ENCODE measurements around the gene PTPRE.

The PTPRE gene

DNA sequence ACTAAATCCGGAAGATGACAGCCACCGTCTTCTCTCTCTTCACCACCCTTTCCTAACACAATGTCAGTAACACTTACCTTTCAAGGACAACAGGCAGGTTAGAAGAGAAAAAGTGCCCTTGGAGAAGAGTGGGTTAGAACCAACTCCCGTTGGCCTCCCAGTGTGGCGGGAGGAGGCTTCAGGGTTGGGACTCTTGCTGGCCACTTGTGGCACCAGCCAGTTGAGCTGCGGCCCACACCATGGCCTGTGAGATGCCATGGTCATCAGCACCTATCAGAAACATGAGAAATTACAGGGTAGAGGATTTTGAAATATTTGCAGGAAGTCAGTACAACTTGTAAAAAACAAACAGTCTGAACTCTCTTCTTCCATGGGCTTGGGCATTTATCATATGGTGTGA lies 125.6 kb downstream of the PTPRE start:
- TF ChIP-seq, protein P1, sequence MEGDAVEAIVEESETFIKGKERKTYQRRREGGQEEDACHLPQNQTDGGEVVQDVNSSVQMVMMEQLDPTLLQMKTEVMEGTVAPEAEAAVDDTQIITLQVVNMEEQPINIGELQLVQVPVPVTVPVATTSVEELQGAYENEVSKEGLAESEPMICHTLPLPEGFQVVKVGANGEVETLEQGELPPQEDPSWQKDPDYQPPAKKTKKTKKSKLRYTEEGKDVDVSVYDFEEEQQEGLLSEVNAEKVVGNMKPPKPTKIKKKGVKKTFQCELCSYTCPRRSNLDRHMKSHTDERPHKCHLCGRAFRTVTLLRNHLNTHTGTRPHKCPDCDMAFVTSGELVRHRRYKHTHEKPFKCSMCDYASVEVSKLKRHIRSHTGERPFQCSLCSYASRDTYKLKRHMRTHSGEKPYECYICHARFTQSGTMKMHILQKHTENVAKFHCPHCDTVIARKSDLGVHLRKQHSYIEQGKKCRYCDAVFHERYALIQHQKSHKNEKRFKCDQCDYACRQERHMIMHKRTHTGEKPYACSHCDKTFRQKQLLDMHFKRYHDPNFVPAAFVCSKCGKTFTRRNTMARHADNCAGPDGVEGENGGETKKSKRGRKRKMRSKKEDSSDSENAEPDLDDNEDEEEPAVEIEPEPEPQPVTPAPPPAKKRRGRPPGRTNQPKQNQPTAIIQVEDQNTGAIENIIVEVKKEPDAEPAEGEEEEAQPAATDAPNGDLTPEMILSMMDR (IDR thresholded peaks at IDR 0.05; ENCODE audit: low read depth, low read length) = no peak

DNA sequence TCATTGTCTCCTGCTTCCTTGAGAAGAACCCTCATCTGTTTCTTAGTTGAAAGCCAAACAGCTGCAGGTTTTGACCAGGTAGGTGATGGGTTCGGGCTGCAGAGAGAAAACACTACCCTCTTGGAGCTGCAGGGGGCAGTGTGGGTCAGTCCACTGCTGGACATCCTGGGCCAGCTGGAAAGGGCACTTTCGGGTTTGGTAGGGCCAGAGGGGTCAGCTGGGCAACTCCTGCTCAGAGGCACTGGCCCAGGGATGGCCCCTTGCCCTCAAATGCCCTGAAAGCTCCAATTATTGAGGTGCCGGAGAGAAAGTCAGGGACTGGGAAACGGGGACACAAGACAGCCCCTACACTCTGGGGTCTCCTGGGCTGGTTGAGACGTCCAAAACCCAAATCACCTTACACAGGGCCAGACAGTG lies 128.7 kb downstream of the PTPRE start:
- TF ChIP-seq, protein P1 (IDR thresholded peaks at IDR 0.05; ENCODE audit: low read depth, low read length) = peak; percentile 88
- DNase-seq (ENCODE audit: extremely low read depth, low read depth) = no peak

More for the DNA sequence above, 125.6 kb downstream of the PTPRE start:
- no peak for DNase-seq (ENCODE audit: extremely low read depth, low read depth)

DNA sequence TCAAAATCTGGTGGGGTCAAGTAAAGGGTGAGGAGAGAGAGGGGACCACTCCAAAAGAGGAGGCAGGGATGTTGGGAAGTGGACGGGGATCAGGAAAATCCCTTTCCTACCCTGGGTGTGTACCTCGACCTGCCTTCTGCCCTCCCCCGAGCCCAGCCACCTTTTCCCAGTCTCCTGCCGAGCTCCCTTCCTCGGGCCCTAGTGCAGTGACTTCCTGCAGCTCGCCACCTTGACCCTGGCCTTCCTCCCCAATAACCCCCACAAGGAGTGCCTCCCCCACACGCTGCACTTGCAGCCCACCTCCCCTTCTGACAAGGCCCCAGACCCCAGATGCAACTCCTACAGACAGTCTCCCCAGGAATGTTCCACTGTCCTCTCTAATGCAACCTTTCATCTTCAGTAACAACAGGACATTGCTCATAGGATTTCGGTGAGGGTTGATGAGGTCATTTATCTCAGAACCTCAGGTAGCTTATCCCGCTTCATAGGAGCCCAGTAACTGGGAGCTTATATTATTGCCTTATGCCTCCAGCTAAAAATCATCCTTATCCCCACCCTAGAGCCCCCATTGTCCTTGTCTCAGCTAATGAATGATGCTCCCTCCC lies 129.2 kb downstream of the PTPRE start:
- TF ChIP-seq, protein P1 (IDR thresholded peaks at IDR 0.05; ENCODE audit: low read depth, low read length) = no peak
- DNase-seq (ENCODE audit: extremely low read depth, low read depth) = no peak

DNA sequence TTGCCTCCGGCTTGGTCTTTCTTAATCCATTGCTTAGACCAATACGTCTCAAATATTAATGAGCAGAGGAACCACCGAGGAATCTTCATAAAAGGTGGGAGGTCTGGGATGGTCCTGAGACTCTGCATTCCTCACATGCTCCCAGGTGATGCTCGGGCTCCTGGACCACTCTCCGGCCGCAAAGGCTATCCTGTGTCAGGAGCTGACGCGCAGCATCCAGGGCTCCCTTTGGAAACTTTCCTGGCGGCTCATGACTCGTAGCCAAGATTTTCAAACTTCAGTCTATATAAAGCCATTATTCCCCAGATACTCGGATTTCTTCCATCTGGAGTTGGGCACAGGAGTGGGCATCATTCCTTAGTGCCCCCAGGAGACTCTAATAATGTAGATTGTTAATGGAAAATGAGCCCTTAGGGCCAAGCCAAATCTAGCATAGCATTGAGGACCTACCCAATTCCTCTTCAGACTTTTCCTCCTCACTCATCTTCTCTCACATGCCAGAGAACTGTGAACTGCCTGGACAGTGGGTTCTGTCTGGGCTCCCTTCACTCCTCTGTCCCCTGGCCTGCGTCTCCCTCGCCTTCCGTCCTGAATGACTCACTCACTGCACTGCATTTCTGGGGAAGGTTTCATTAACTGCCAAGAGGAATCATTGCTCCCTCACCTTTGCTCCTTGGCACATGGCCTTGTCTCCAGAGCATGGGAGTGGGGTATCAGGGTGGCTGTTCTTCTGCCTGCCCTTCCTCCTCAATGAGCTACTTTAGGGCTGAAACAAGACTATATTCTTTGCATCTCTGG lies 130.0 kb downstream of the PTPRE start:
- TF ChIP-seq, protein P1 (IDR thresholded peaks at IDR 0.05; ENCODE audit: low read depth, low read length) = no peak
- DNase-seq (ENCODE audit: extremely low read depth, low read depth) = no peak

DNA sequence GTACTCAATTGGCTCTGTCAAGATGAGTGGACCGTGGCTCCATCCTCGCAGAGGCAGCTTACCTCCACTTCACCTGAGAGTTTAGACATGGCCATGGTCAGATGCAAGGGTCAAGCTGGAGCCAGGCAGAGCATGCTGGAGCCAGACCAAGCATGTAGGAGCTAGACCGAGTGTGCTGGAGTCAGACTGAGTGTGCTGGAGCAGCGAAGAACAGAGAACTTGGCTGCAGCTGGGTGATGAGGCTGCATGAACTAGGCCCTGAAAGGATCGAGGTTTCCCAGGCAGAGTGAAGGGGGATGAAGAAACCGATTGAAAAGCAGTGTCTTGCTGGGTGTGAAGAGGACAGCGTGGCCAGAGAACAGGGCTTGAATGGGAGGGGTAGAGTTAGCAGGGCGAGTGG lies 133.2 kb downstream of the PTPRE start:
- TF ChIP-seq, protein P1 (IDR thresholded peaks at IDR 0.05; ENCODE audit: low read depth, low read length) = no peak
- DNase-seq (ENCODE audit: extremely low read depth, low read depth) = no peak

DNA sequence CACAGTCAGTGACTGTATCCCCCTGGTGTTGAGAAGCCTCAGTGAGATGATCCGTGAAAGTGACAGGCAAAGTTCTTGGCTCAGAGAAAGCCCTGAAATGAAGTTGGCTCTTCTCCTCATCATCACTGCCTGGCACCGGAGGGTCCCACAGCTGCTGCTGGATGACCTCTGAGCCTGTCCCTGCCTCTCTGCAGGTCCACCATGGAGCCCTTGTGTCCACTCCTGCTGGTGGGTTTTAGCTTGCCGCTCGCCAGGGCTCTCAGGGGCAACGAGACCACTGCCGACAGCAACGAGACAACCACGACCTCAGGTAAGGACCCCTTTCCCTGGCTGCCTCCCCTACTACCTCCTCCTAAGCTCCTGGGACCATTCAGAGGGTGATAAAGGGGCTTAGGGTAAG lies 133.8 kb downstream of the PTPRE start:
- DNase-seq (ENCODE audit: extremely low read depth, low read depth) = no peak
- TF ChIP-seq, protein P1 (IDR thresholded peaks at IDR 0.05; ENCODE audit: low read depth, low read length) = no peak

DNA sequence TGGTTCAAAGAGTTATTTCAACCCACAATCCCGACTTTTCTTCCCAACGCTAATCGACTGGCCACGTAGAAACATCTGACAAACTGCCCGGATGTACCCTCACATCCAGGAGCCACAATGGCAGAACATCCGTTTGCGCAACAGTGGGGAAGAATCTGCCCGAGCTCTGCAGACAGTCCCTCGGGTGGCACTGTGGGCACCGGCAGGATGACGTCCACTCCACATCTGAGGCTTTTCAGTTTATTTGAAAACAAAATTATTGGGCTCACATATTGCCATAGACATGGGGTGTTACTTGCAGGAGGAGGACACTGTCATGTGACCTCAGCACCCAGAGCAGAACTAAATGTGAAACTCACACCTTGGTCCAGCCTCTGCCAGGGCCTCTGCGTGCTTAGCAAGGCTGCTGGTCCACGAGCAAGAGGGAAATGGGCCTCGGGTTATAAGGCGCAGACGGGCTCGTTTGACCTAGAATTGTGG lies 135.3 kb downstream of the PTPRE start:
- TF ChIP-seq, protein P1 (IDR thresholded peaks at IDR 0.05; ENCODE audit: low read depth, low read length) = no peak

More for the DNA sequence above, 135.3 kb downstream of the PTPRE start:
- no peak for DNase-seq (ENCODE audit: extremely low read depth, low read depth)

All from AG09319 (cell line).